Camera-type eye (tissue), 1 donor: Measurements from ENCODE around the gene GET4. TPM values are rescaled to one million over a fixed set of nuclear protein-coding genes. Genes with fewer than 3 reads are reported as not detected.

Experiments
- total RNA-seq: library from RNA; depleted of rRNA; stranded (reverse); fragments of >200 nt; gene quantifications from one replicate; pipeline ENCODE4 v1.2.3, GENCODE V29; 2014

Gene GET4
- total RNA-seq, result 40.3 TPM

GRCh38 chr7:876077-876971, at the start of gene GET4:
Gene GET4, plus strand, starts transcription at chr7:876554. Its CDS starts 92 bp downstream, at chr7:876646.

GRCh38 chr7:832167-832967, 44.0 kb upstream of the GET4 start, which contains the start of gene SUN1:
Gene SUN1, plus strand, starts transcription at chr7:832476. Its CDS starts 49 bp downstream, at chr7:832525.

Other genes with a start within 250 kb of the GET4 start
- gene DNAAF5, start 149.9 kb upstream of the GET4 start, total RNA-seq, result 24.9 TPM
- gene PRKAR1B, start 149.3 kb upstream of the GET4 start, total RNA-seq, result 37.1 TPM
- gene SUN1, start 44.1 kb upstream of the GET4 start, total RNA-seq, result 474 TPM
- 11.3 TPM for gene ADAP1, start 78.1 kb downstream of the GET4 start, total RNA-seq
- 15.0 TPM for gene COX19, start 99.0 kb downstream of the GET4 start, total RNA-seq
- gene CYP2W1, start 106.6 kb downstream of the GET4 start, total RNA-seq, result 14.5 TPM
- gene GPR146, start 168.0 kb downstream of the GET4 start, total RNA-seq, result 9.5 TPM
- 4.1 TPM for gene GPER1, start 211.6 kb downstream of the GET4 start, total RNA-seq